GM18873 (cell line): ENCODE data around the gene MAPK10.
A peak's percentile ranks its signal among the peaks of the same experiment; 100 is the strongest.
"Not testable (repeated sequence)": the region's sequence is repeated elsewhere in the genome, so short reads cannot be mapped to it uniquely, and the experiment has no call there.

ENCODE experiments used
- ATAC-seq: cut with Tn5 transposase; IDR thresholded peaks from one replicate; pipeline ENCODE4 v1.9.1; 2021; ENCODE audit warnings: mild to moderate bottlenecking, moderate library complexity, moderate number of reproducible peaks; ENCODE audit not compliant: unreplicated experiment, low FRiP score

Gene MAPK10

DNA sequence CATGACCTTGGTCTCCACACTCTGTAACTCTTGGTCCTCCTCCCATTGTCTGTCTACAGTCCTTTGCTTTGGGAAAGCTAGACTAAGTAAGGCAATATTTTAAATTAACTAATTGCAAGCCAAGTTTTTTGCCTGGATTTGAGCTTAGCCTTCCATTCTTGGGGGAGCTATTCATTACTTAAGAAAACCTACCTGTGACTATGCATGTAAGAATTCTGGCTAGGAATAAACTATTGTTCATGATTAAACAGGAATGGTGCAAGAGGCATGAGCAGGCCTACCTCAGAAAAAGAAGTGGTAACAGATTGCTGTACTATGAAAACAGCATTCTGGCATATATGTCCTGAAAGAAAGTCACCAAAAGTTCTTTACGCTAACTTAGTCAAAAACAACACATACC is 309.4 kb downstream of the MAPK10 start:
- ATAC-seq = no peak

DNA sequence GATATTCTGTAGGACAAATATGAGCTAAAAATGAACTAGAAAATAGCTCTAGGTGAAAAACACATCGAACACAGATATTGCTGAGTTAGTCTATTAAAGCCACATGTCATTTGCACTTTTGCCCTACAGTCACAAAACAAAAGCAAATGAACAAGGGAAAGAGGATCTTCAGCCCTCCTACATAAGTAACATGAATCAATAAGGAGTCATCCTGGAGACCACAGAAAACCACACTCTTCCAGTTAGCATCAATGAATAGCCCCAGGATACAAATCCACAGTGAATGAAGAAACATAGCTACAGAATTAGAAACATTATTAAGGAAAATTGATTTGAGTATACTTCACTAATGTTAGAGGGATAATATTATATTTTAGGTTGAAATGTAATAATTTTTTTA is 311.4 kb downstream of the MAPK10 start:
- ATAC-seq = no peak

DNA sequence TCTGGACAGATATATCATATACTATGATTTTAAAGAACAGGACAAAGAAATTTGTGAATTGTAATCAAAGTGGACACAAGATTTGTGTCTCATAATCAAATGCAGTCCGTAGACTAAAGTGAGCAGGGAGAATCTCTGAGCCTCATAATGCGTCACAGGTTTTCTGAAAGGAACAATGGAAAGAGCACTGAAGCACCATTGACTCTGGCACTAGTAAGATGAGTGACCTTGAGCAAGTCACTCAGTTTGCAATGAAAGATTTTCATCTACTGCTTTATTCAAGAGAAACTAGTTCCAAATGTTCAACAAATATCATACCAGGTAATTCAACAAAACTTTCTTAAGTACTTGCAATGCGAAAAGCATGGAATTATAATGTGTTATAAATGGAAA is 315.3 kb downstream of the MAPK10 start:
- ATAC-seq = no peak

DNA sequence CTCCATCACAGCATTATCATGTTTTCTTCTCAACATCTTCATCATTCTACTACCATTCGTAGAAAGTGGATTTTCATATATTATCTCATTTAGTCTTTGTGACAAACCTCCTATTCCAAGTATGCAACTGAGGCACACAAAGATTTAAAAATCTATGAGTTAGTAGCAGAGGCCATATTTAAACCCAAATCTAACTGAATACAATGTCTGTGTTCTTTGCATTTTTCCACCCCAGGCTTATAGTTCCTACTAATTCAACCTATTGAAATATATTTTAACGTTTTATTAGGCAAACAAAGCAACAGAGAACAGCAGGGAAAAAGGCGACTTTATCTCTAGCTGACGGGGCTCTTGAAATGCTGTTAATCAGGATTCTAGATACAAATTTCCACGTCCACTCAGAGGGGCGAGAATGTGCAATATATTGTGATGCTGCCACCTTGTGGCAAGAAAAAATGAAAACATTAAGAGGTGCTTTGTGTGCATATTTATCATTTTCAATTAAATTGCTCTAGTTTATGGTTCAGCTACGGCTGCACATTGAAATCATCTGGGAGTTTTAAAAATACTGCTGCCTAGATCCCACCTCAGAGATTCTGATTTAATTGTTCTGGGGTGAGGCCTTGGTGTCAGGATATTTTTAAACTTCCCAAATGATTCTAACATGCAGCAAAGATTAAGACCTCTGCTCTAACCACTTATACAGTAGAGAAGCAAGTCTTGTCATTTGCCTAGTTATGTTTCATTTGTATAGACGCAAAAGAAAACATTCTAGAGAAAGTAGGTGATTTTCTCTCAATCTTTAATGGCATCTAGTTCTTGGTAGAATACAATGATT is 315.9 kb downstream of the MAPK10 start:
- ATAC-seq = no peak

DNA sequence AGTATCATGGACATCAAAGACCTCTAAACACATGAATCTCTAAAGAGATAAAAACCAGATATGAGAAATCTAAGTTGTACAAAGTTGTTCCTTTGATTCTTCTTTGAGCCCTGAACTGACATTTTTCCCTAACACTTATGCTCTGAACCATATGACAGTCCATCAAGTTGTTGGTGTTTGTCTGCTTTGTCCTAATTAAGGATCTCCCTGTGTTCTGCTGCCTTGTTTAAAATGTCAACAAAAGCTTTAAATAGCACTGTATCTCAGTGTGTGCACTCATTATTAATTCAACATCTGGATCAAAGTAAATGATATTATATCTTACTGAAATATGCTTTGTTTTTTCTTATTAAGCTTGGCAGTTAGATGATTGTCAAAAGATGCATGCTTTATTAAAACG is 321.8 kb downstream of the MAPK10 start:
- ATAC-seq = no peak

DNA sequence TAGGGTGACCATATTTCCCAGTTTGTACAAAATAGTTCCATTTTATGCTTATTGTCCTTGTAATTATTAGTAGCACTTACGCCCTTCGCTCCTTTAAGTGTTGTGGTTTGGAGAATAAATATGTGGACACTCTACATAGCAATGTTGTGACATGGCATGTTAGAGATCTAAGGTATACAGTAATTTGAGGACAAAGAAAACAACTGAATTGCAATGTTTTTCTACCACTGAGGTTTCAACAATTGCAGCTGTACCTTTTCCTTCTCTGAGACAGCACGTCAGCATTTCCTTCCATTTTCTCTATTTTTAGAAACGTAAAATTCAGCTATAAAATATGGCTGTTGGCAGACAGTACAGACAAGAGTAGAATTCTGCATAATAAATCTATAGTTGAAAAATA is 323.1 kb downstream of the MAPK10 start:
- ATAC-seq = no peak

DNA sequence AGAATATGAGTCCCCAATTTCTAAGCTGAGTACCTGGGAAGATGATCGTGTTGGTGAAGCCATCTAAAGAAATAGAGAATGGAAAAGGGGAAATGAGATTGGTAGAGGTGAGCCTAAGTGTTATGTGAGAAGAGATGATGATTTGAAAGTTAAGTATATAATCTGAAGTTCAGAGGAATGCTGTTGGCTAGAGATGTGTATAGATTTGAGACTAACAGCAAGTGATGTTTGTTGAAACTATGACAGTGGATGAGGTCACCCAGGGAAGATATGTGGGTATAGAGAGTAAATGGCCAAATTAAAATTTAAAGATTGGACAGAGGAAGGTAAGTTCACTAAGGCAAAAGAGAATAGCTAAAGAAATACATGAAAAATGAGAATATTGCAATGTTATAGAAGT is 324.2 kb downstream of the MAPK10 start:
- no peak for ATAC-seq

DNA sequence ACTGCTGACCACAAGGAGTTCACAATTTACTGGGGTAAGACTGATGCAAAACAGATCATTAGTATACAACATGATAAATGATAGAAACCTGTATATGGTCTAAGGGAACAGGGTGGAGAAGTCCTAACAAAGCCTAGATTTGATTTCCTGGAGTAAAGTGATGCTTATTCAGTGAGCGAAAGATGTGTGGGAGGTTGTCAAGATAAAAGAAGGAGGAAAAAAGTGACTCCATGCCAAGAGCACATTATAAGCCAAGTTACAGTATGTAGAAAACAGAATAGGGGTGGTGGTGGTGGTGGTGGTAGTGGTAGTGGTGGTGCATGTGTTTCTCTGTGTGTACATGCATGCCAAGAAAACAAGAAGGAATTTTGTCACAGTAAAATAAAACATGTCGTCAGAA is 325.2 kb downstream of the MAPK10 start:
- no peak for ATAC-seq

DNA sequence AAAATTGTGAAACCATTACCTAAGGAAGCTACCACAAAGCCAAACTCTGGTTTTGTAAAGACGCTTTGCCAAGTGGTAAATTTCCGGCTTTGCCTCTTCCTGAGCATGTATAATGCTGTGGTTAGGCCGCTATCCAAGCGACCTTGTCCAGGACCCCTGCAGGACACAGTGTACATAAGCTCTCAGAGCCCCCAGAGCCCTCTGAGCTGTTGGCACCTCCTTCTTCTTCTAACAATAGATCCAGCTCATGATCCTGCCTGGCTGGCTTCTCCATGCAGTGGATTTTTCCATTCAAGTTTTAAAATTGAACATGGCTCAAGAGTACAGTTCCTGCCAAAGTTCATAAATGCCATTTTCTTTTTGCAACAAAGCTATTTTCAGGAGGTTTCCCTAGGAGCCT is 326.7 kb downstream of the MAPK10 start:
- no peak for ATAC-seq

DNA sequence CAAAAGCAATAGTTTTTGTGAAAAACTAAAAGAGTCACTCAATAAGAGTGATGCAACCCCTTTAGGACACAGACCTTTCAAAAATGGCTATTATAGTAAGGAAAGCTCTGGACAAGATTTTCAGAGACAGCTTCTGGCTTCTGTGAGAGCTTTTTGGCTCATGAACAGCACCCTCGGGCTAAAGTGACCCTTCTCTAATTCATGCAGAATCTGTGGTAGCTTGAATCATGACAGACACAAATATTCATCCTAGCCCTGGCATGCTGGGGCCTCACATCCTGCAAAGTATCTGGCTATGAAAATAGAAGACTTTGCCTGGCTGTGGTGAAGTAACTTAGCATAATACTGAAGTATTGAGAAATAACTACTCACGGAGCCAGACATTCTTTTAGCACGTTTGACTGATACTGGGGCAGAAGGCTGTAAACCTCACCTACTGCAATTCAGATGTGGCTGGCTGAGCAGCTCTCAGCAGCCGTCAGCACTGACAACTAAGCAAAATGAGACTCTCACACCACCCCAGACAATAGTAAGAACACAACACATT is 327.3 kb downstream of the MAPK10 start:
- ATAC-seq = no peak

DNA sequence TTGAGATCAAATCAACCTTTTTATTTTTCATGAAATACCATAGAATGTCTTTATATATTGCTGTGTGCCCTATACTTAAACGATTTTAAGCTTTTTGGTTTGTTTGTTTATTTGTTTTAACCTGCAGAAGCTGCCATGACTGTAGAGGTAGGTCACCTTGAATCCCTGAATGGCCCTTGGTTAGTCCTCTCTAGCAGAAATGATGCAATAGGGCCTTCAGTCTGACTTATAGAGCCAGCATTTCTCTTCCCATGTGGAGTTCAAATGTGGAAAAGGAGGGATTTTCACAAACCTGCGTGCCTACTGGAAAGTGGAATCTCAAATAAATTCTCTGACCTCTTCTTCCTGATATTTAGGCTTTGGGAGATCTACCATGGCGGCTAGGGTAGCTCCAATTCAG is 327.9 kb downstream of the MAPK10 start:
- no peak for ATAC-seq

DNA sequence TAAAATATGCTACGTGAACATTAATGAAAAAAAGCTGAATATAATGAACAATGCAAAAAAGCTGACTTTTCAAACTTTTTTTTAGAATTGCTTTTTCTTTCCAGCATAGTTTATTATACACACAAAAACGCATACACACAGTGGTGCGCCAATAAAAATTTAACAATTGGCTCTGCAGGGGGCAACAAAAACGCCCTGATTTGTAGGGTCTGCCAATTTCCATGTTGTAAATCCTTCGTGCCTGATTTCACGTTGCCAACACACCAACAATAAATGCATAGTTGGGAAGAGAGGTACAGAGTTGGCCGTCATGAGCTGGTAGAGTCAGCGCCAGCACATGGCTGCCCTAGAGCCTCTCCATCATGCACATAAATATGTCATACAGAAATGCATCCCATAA is 333.1 kb downstream of the MAPK10 start:
- no peak for ATAC-seq

DNA sequence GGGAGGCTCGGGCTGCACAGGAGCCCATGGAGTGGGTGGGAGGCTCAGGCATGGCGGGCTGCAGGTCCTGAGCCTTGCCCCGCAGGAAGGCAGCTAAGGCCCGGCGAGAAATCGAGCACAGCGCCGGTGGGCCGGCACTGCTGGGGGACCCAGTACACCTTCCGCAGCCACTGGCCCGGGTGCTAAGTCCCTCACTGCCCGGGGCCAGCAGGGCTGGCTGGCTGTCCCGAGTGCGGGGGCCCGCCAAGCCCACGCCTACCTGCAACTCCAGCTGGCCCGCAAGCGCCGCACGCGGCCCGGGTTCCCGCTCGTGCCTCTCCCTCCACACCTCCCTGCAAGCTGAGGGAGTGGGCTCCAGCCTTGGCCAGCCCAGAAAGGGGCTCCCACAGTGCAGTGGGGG is 338.2 kb downstream of the MAPK10 start:
- not testable (repeated sequence) for ATAC-seq

DNA sequence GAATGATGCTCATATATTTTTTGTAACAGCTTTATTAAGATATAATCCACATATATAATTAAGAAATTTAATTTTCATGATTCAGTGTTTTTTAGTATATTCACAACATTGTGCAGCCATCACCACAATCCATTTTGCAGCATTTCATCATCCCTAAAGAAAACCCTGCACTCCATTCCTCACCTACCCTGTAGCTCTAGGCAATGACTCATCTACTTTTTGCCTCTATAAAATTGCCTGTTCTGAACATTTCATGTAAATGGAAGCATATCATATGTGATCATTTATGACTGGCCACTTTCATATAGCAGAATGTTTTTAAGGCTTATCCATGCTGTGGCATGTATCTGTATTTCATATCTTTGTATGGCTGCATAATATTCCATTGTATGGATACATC is 339.9 kb downstream of the MAPK10 start:
- no peak for ATAC-seq

DNA sequence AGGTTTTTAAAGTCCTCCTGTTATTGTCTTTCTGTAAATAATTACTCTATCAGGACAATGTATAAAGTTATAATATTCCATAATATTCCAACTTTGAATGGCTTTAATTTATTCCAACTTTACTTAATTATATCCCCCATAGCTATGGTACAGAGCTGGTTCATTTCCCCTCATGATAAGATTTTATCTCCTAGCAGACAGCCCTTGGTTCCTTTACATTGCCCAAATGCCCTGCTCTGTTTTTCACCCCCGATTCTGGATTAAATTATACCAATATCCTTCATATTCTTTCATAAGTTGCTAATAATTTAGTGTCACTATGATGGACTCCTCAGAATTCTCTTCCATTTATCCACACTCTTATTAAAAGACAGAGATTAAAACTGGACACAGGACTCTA is 340.5 kb downstream of the MAPK10 start:
- no peak for ATAC-seq

DNA sequence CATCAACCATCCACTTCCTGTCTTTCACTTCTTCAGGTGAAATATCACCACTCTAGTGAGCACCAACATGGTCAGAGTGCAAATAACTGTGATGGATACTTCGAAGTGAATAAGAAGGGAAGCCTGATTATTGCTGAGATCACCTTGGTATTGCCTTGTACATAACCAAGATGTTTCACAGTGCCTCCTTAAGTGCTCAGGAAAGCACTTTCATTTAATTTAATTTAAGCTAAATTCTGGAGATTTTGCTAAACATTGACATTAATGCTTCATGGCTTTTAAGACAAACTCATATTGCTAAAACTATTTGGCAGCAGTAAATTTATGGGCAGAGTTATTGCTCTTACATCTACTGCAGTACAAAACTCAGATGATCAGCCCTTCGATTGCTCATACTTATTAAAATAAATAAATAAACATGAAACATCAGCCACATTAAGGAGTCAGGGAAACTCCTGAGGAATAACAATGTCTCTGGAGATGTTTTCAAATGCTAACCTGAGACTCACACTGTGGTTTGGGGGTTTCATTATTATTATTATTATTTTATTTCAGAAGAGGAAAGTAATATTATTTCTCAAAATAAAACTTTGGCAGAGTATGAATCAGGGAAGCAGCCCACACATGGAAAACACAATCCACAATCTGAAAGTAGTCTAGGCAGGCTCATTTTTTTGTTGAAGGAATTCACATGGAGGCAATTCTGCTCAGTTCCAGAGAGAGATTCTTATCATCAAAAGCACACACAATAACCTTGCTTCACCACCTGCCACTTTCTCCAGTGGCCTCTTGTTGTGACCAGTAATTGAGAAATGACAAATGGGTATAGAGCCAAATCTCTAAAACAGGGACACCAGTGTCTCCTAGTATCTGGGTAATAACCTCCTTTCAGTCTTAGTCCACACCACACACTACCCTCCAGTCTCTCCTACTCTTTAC is 344.2 kb downstream of the MAPK10 start:
- no peak for ATAC-seq

DNA sequence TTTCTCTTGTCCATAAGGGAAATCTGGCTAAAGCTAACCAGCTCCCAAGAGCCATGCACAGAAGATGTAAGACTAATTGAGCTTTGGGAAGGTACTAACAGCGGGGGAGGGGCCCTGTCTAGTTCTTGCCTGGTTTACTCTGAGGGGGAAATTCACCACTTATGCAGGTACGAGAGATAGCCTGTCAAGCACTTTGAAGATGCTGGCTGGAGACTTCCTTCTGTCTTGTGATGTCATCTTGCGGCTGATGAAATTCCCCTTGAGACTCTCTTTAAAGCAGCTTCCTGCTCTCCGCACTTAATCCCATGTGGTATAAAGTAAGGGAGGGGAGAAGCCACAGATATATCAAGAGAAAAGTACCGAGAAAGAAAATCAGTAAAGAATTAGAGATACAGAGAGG is 345.3 kb downstream of the MAPK10 start:
- ATAC-seq = peak; percentile 98

DNA sequence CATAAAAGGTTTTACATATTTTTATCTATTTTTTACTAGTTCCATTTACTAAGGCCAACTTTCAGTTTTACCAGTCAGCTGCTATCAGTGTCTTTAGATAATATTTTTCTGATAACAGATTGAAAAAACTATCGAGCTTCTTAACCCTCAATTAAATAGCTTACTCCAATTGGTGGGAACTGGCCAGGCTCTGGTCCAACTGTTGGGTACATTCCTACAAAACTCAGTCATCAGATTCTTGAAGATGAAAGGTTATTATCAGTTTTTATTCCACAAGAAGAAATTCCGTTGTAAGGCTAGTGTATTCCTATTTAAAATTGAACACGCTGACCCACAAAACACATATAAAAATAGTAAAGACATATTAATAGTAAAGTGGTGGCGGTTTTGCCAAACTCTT is 346.2 kb downstream of the MAPK10 start:
- no peak for ATAC-seq

DNA sequence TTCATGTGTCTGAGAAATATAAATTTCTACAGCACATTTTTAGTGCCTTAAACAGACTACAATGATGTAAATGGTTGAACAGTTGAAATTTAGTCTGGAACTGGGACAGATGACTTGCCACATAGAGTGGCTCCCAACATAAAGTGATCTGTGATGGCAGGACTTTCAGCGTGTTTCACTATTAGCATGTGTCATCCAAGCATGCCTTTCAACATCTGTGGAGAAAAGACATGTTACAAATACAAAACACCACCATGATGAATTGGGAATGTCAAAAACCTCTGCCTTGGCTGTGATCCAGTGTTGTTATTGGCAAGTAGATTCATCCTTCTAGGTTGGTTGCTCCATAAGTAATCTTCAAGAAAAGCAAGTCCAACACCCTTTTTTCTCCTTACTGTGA is 348.7 kb downstream of the MAPK10 start:
- no peak for ATAC-seq

DNA sequence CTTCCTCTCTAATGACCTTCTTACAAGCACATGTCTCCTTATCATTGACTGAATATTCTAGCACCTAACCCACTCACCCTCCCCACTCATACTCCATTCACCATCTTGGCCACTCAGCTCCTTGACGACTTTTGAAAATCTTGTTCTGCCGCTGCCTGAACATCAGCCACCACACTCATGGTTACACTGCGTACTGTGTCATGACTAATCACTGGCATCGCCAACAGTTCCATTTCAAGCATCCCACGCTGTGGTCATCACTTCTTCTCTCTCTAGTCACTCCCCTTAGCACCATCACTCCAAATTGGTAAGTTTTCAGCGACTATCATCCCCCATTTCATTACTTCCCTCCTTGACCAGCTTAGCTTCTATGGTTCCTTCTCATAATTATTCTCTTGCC is 352.8 kb downstream of the MAPK10 start:
- ATAC-seq = no peak

DNA sequence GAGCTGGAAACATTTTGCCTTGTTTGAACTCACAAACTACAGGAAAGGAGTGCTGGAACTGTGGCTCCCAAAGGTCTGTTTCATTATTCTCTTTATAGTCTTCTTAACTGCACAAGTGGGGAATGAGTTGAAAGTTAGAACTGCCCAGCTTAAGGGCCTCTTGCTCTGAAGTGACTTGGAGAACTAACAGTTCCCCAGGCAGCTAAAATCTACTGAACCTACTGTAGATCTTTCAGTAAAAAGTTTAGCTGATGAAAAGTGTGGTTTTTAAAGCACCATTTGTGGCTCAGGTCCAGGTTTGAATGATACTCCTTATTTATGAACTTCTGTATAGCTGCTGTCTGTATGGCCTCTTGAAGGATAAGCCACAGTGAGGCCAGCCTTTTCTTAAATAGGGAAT is 353.8 kb downstream of the MAPK10 start:
- ATAC-seq = no peak
